CD14-positive monocyte (primary cell): ENCODE measurements around the gene HPCAL4. TPM values are rescaled to one million over a fixed set of nuclear protein-coding genes. Genes with fewer than 3 reads are reported as not detected.
A peak's percentile ranks its signal among the peaks of the same experiment; 100 is the strongest.

Source experiments
- DNase-seq, 3 donors: peaks; one replicate each; pipeline ENCODE4 v3.0.0-alpha.2; 2011 to 2022
- H2AFZ ChIP-seq: 2 replicates; pipeline ENCODE4 v1.6.0; 2012; ENCODE audit warnings: mild to moderate bottlenecking, low read depth, low read length, inconsistent platforms; ENCODE audit not compliant: insufficient read depth, poor library complexity, severe bottlenecking
- H3K27ac ChIP-seq, 2 donors: 1 replicate in 1 of 2; 2 replicates in 1 of 2; pipeline ENCODE4 v1.5.1; 2012 to 2013; ENCODE audit warnings: low read length in 2 of 2, control low read depth in 1 of 2, inconsistent platforms in 1 of 2, low read depth in 1 of 2, mild to moderate bottlenecking in 1 of 2
- H3K27me3 ChIP-seq, 2 donors: one replicate each; pipeline versions ENCODE4 v1.6.0 to v1.6.1; 2011 to 2013; ENCODE audit warnings: low read length in 2 of 2; ENCODE audit not compliant: control insufficient read depth in 2 of 2, insufficient read depth in 2 of 2
- H3K36me3 ChIP-seq, 2 donors: replicated peaks in 1 of 2; 1 replicate in 1 of 2; 2 replicates in 1 of 2; pipeline versions ENCODE4 v1.5.1 to v1.6.1; 2012 to 2013; ENCODE audit warnings: low read length in 2 of 2, control low read depth in 1 of 2, inconsistent platforms in 1 of 2, mild to moderate bottlenecking in 1 of 2; ENCODE audit not compliant: insufficient read depth in 2 of 2, control insufficient read depth in 1 of 2
- H3K4me1 ChIP-seq, 2 donors: 1 replicate in 1 of 2; 2 replicates in 1 of 2; pipeline versions ENCODE4 v1.5.1 to v1.6.1; 2012 to 2013; ENCODE audit warnings: low read length in 2 of 2, control low read depth in 1 of 2, inconsistent platforms in 1 of 2, mild to moderate bottlenecking in 1 of 2, moderate library complexity in 1 of 2; ENCODE audit not compliant: insufficient read depth in 2 of 2, control insufficient read depth in 1 of 2
- H3K4me2 ChIP-seq: replicated peaks from 2 replicates; pipeline ENCODE3; 2012; ENCODE audit warnings: low read length, moderate library complexity, mild to moderate bottlenecking; ENCODE audit not compliant: poor library complexity, severe bottlenecking; ENCODE audit errors: extremely low read depth
- H3K4me3 ChIP-seq, 3 experiments: fragments of 200-600 bp in 1 of 3; sonication (generic) in 1 of 3; replicated peaks in 1 of 3; 1 replicate in 2 of 3; 2 replicates in 1 of 3; pipeline ENCODE4 v1.5.1; 2011 to 2013; ENCODE audit warnings: low read length in 3 of 3, mild to moderate bottlenecking in 3 of 3, control low read depth in 2 of 3, low read depth in 2 of 3, inconsistent platforms in 1 of 3, moderate library complexity in 1 of 3
- H3K79me2 ChIP-seq: 2 replicates; pipeline ENCODE4 v1.6.0; 2012; ENCODE audit warnings: mild to moderate bottlenecking, control low read depth, inconsistent platforms, low read length, moderate library complexity; ENCODE audit not compliant: insufficient read depth
- H3K9ac ChIP-seq: 2 replicates; pipeline ENCODE4 v1.6.0; 2017; ENCODE audit warnings: low read length, mild to moderate bottlenecking; ENCODE audit not compliant: insufficient read depth, poor library complexity, severe bottlenecking
- H3K9me3 ChIP-seq, 2 donors: replicated peaks in 1 of 2; 1 replicate in 1 of 2; 2 replicates in 1 of 2; pipeline versions ENCODE4 v1.5.1 to v1.6.1; 2012 to 2013; ENCODE audit warnings: low read length in 2 of 2, control low read depth in 1 of 2; ENCODE audit not compliant: control insufficient read depth in 1 of 2, insufficient read depth in 1 of 2
- H4K20me1 ChIP-seq: 2 replicates; pipeline ENCODE4 v1.6.0; 2012; ENCODE audit warnings: mild to moderate bottlenecking, low read length, control low read depth, moderate library complexity; ENCODE audit not compliant: insufficient read depth
- H3K27ac Mint-ChIP-seq, 7 donors: one replicate each; pipeline ENCODE4 v1.8.0; 2020; ENCODE audit warnings: mild to moderate bottlenecking in 7 of 7, mixed read lengths in 7 of 7, moderate library complexity in 6 of 7, inconsistent platforms in 2 of 7
- H3K27me3 Mint-ChIP-seq, 3 donors: one replicate each; pipeline ENCODE4 v1.8.0; 2021 to 2022; ENCODE audit warnings: low read depth in 3 of 3, mild to moderate bottlenecking in 3 of 3, mixed read lengths in 3 of 3, moderate library complexity in 3 of 3, inconsistent platforms in 1 of 3
- H3K36me3 Mint-ChIP-seq, 2 donors: one replicate each; pipeline ENCODE4 v1.8.0; 2020; ENCODE audit warnings: mixed read lengths in 2 of 2, inconsistent platforms in 1 of 2, mild to moderate bottlenecking in 1 of 2
- H3K4me1 Mint-ChIP-seq: one replicate; pipeline ENCODE4 v1.8.0; 2020; ENCODE audit warnings: mild to moderate bottlenecking, mixed read lengths
- H3K4me3 Mint-ChIP-seq, 2 donors: one replicate each; pipeline ENCODE4 v1.8.0; 2020; ENCODE audit warnings: mild to moderate bottlenecking in 2 of 2, mixed read lengths in 2 of 2, moderate library complexity in 1 of 2
- H3K9me3 Mint-ChIP-seq, 7 donors: one replicate each; pipeline ENCODE4 v1.8.0; 2020 to 2022; ENCODE audit warnings: mixed read lengths in 7 of 7, mild to moderate bottlenecking in 6 of 7, moderate library complexity in 6 of 7, inconsistent platforms in 2 of 7
- WGBS: methylation state at CpG from one replicate; pipeline ENCODE4 v1.1.5; 2013; ENCODE audit warnings: missing lambda C conversion rate; ENCODE audit not compliant: insufficient coverage; 5-methylcytosine and 5-hydroxymethylcytosine counted together
- intact Hi-C, 2 donors: fragments of 100-400 bp; cut with micrococcal nuclease; formaldehyde crosslinking; loops; one replicate each; pipeline versions ENCODE4 v1.15.0 to v1.15.1; 2023
- polyA plus RNA-seq, 3 donors: library from polyadenylated mRNA; depleted of rRNA in 1 of 3; unstranded in 2 of 3; stranded (reverse) in 1 of 3; fragments of 300-500 nt in 2 of 3; fragments of >200 nt in 1 of 3; fragmentation: Illumina TruSeq in 2 of 3; gene quantifications; 1 replicate in 2 of 3; 2 replicates in 1 of 3; pipeline ENCODE4 v1.2.3, GENCODE V29; 2012 to 2021
- TF ChIP-seq, protein P1 (sequence below): fragments of 200-600 bp; IDR thresholded peaks from one replicate; pipeline ENCODE4 v1.8.0; 2022; ENCODE audit warnings: antibody characterized with exemption, mild to moderate bottlenecking

HPCAL4 gene
- polyA plus RNA-seq, 3 donors = 0.03 to 0.05 TPM; not detected in 1

GRCh38 chr1:39690794-39691382 lies 345 bp downstream of the HPCAL4 start:
- Mint-ChIP-seq H3K4me3 (peak overlapping the region; percentile 54 to 83), H3K27ac (no peak overlapping the region), H3K4me1 (peaks cover 16% of the 10 kb centered on the region), H3K27me3 (peaks cover 72 to 99% (median 84%) of the 10 kb centered on the region in 3 donors), H3K36me3 (peaks cover 0 to 1% of the 10 kb centered on the region in 2 donors), H3K9me3 (peaks cover 0 to 24% (median 7%) of the 10 kb centered on the region in 7 donors)
- no peaks in the 10 kb centered on the region for H3K79me2 ChIP-seq
- peaks cover 17 to 20% of the 10 kb centered on the region in 2 donors for H3K4me1 ChIP-seq
- peak overlapping the region; percentile 65 for H2AFZ ChIP-seq
- no peak overlapping the region for H3K27ac ChIP-seq
- TF ChIP-seq, protein P1, sequence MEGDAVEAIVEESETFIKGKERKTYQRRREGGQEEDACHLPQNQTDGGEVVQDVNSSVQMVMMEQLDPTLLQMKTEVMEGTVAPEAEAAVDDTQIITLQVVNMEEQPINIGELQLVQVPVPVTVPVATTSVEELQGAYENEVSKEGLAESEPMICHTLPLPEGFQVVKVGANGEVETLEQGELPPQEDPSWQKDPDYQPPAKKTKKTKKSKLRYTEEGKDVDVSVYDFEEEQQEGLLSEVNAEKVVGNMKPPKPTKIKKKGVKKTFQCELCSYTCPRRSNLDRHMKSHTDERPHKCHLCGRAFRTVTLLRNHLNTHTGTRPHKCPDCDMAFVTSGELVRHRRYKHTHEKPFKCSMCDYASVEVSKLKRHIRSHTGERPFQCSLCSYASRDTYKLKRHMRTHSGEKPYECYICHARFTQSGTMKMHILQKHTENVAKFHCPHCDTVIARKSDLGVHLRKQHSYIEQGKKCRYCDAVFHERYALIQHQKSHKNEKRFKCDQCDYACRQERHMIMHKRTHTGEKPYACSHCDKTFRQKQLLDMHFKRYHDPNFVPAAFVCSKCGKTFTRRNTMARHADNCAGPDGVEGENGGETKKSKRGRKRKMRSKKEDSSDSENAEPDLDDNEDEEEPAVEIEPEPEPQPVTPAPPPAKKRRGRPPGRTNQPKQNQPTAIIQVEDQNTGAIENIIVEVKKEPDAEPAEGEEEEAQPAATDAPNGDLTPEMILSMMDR = no peak
- no peak for DNase-seq
- intact Hi-C loops = no loop called here
- peaks cover 0 to 27% of the 10 kb centered on the region in 2 donors for H3K9me3 ChIP-seq
- H3K9ac ChIP-seq = no peak overlapping the region
- WGBS = 12% methylated on average over 25 of the region's 28 CpGs
- H3K27me3 ChIP-seq = peaks cover 49 to 91% of the 10 kb centered on the region in 2 donors
- peak overlapping the region; percentile 72 for H3K4me2 ChIP-seq
- H3K36me3 ChIP-seq = no peaks in the 10 kb centered on the region
- no peaks in the 10 kb centered on the region for H4K20me1 ChIP-seq
- peak overlapping the region in 1 of 3 experiments; percentile 73 for H3K4me3 ChIP-seq

- H3K4me1 Mint-ChIP-seq = peaks cover 16% of the 10 kb centered on the region
- H3K27me3 Mint-ChIP-seq = peaks cover 77 to 97% (median 83%) of the 10 kb centered on the region in 3 donors
- H4K20me1 ChIP-seq = no peaks in the 10 kb centered on the region
- no peaks in the 10 kb centered on the region for H3K36me3 ChIP-seq
- peaks cover 51 to 88% of the 10 kb centered on the region in 2 donors for H3K27me3 ChIP-seq
- H3K4me3 ChIP-seq = no peak overlapping the region
- no peak overlapping the region for H3K27ac Mint-ChIP-seq
- no peak overlapping the region for H3K27ac ChIP-seq
- H3K9me3 ChIP-seq = peaks cover 0 to 27% of the 10 kb centered on the region in 2 donors
- peaks cover 17 to 20% of the 10 kb centered on the region in 2 donors for H3K4me1 ChIP-seq
- intact Hi-C loops = no loop called here
- no peak overlapping the region for H2AFZ ChIP-seq
- H3K79me2 ChIP-seq = no peaks in the 10 kb centered on the region
- TF ChIP-seq, protein P1 = no peak
- H3K9me3 Mint-ChIP-seq = peaks cover 0 to 24% (median 7%) of the 10 kb centered on the region in 7 donors
- no peak overlapping the region for H3K9ac ChIP-seq
- DNase-seq = no peak
- no peak overlapping the region for H3K4me2 ChIP-seq
- peaks cover 0 to 1% of the 10 kb centered on the region in 2 donors for H3K36me3 Mint-ChIP-seq
- H3K4me3 Mint-ChIP-seq = peak overlapping the region in 1 of 2 donors; percentile 83
- 20% methylated on average over 1 of the region's 2 CpGs for WGBS
Measured at GRCh38 chr1:39690225-39690624, 1.0 kb downstream of the HPCAL4 start.
